HL-60/S4 treated with phorbol 12-myristate 13-acetate at 8.2 ng/mL for 4 days and 3 days (cell line): ENCODE measurements around the gene ALAS1.

Experiments used
- in situ Hi-C: fragments of 300-500 bp; cut with MboI; formaldehyde crosslinking; loops from 2 replicates; pipeline ENCODE4 v1.15.0; 2022; ENCODE audit warnings: low sequenced_read_pairs

Gene ALAS1

GRCh38 chr3:52247409-52248164, 49.6 kb downstream of the ALAS1 start:
- in situ Hi-C loops: no loop called here

GRCh38 chr3:52248165-52248541, 50.2 kb downstream of the ALAS1 start:
- in situ Hi-C loops: no loop called here

GRCh38 chr3:52248816-52249547, 51.0 kb downstream of the ALAS1 start:
- in situ Hi-C loops: no loop called here

GRCh38 chr3:52249683-52250082, 51.7 kb downstream of the ALAS1 start:
- in situ Hi-C loops: no loop called here

GRCh38 chr3:52250122-52250521, 52.2 kb downstream of the ALAS1 start:
- in situ Hi-C loops: no loop called here

- in situ Hi-C loops: no loop called here
These were observed 55.6 kb downstream of the ALAS1 start for GRCh38 chr3:52253314-52254304.

GRCh38 chr3:52254608-52255007, 56.6 kb downstream of the ALAS1 start:
- in situ Hi-C loops: no loop called here

GRCh38 chr3:52256159-52256558, 58.2 kb downstream of the ALAS1 start:
- in situ Hi-C loops: no loop called here

- in situ Hi-C loops: no loop called here
These were observed 58.7 kb downstream of the ALAS1 start for GRCh38 chr3:52256622-52257021.

GRCh38 chr3:52257911-52258310, 60.0 kb downstream of the ALAS1 start:
- in situ Hi-C loops: no loop called here

- in situ Hi-C loops: no loop called here
These were observed 61.1 kb downstream of the ALAS1 start for GRCh38 chr3:52259035-52259434.

- in situ Hi-C loops: no loop called here
These were observed 61.5 kb downstream of the ALAS1 start for GRCh38 chr3:52259448-52259847.

- in situ Hi-C loops: no loop called here
These were observed 64.5 kb downstream of the ALAS1 start for GRCh38 chr3:52262447-52262846.
